ENCODE data around the gene NAA30. TPM values are rescaled to one million over a fixed set of nuclear protein-coding genes. Genes with fewer than 3 reads are reported as not detected.

The NAA30 gene
- total RNA-seq, 1 donor from 2014 or later, result 13.2 TPM

GRCh38 chr14:57392830-57393229, 2.4 kb downstream of the NAA30 start:
- no peak for DNase-seq (ENCODE audit: low read depth in 2 of 2)

GRCh38 chr14:57400556-57401494, 10.4 kb downstream of the NAA30 start:
- no peak for DNase-seq (ENCODE audit: low read depth in 2 of 2)

GRCh38 chr14:57401501-57401900, 11.1 kb downstream of the NAA30 start:
- no peak for DNase-seq (ENCODE audit: low read depth in 2 of 2)

- DNase-seq (ENCODE audit: low read depth in 2 of 2), result no peak
Measured at GRCh38 chr14:57402173-57402852, 11.9 kb downstream of the NAA30 start.

- no peak for DNase-seq (ENCODE audit: low read depth in 2 of 2)
Measured at GRCh38 chr14:57403521-57403864, 13.1 kb downstream of the NAA30 start.

GRCh38 chr14:57405562-57405961, 15.2 kb downstream of the NAA30 start:
- no peak for DNase-seq (ENCODE audit: low read depth in 2 of 2)

GRCh38 chr14:57408037-57408436, 17.7 kb downstream of the NAA30 start:
- no peak for DNase-seq (ENCODE audit: low read depth in 2 of 2)

- no peak for DNase-seq (ENCODE audit: low read depth in 2 of 2)
Measured at GRCh38 chr14:57408634-57409033, 18.2 kb downstream of the NAA30 start.

- no peak for DNase-seq (ENCODE audit: low read depth in 2 of 2)
Measured at GRCh38 chr14:57412341-57412740, 22.0 kb downstream of the NAA30 start.

- no peak for DNase-seq (ENCODE audit: low read depth in 2 of 2)
Measured at GRCh38 chr14:57413849-57414248, 23.5 kb downstream of the NAA30 start.

GRCh38 chr14:57417228-57417627, 26.8 kb downstream of the NAA30 start:
- no peak for DNase-seq (ENCODE audit: low read depth in 2 of 2)

- DNase-seq (ENCODE audit: low read depth in 2 of 2), result no peak
Measured at GRCh38 chr14:57418999-57419398, 28.6 kb downstream of the NAA30 start.

GRCh38 chr14:57420033-57420432, 29.6 kb downstream of the NAA30 start:
- DNase-seq (ENCODE audit: low read depth in 2 of 2), result no peak

- no peak for DNase-seq (ENCODE audit: low read depth in 2 of 2)
Measured at GRCh38 chr14:57420986-57421385, 30.6 kb downstream of the NAA30 start.

- DNase-seq (ENCODE audit: low read depth in 2 of 2), result no peak
Measured at GRCh38 chr14:57435923-57436322, 45.5 kb downstream of the NAA30 start.

- DNase-seq (ENCODE audit: low read depth in 2 of 2), result no peak
Measured at GRCh38 chr14:57461777-57462320, 71.5 kb downstream of the NAA30 start.

GRCh38 chr14:57462551-57462950, 72.2 kb downstream of the NAA30 start:
- no peak for DNase-seq (ENCODE audit: low read depth in 2 of 2)

- no peak for DNase-seq (ENCODE audit: low read depth in 2 of 2)
Measured at GRCh38 chr14:57464008-57464730, 73.8 kb downstream of the NAA30 start.
